Measurements from ENCODE around the gene MAST4.

The MAST4 gene

GRCh38 chr5:66595756-66596635, at the start of gene MAST4:
MAST4 (plus strand) TSS chr5:66596393; CDS start chr5:66596656, 263 bp downstream.
- DNase-seq (ENCODE audit: low read depth) = peak; percentile 88
- TF ChIP-seq CTCF (conservative IDR thresholded peaks at IDR 0.05; ENCODE audit: low read depth, low read length) = no peak
- H3K4me3 ChIP-seq (ENCODE audit: low read depth, low read length) = peak within 1 kb of the TSS; percentile 60

- TF ChIP-seq CTCF (conservative IDR thresholded peaks at IDR 0.05; ENCODE audit: low read depth, low read length) = no peak
- H3K4me3 ChIP-seq (ENCODE audit: low read depth, low read length) = no peak overlapping the region
- DNase-seq (ENCODE audit: low read depth) = no peak
Measured at GRCh38 chr5:66546541-66546940, 49.7 kb upstream of the MAST4 start.

GRCh38 chr5:66551338-66551737, 44.9 kb upstream of the MAST4 start:
- no peak overlapping the region for H3K4me3 ChIP-seq (ENCODE audit: low read depth, low read length)
- TF ChIP-seq CTCF (conservative IDR thresholded peaks at IDR 0.05; ENCODE audit: low read depth, low read length) = no peak
- DNase-seq (ENCODE audit: low read depth) = no peak

- DNase-seq (ENCODE audit: low read depth) = peak; percentile 1
- H3K4me3 ChIP-seq (ENCODE audit: low read depth, low read length) = no peak overlapping the region
- no peak for TF ChIP-seq CTCF (conservative IDR thresholded peaks at IDR 0.05; ENCODE audit: low read depth, low read length)
Measured at GRCh38 chr5:66551945-66552344, 44.2 kb upstream of the MAST4 start.

- TF ChIP-seq CTCF (conservative IDR thresholded peaks at IDR 0.05; ENCODE audit: low read depth, low read length) = no peak
- H3K4me3 ChIP-seq (ENCODE audit: low read depth, low read length) = no peak overlapping the region
- no peak for DNase-seq (ENCODE audit: low read depth)
Measured at GRCh38 chr5:66553368-66553912, 42.8 kb upstream of the MAST4 start.

- no peak overlapping the region for H3K4me3 ChIP-seq (ENCODE audit: low read depth, low read length)
- TF ChIP-seq CTCF (conservative IDR thresholded peaks at IDR 0.05; ENCODE audit: low read depth, low read length) = no peak
- peak; percentile 5 for DNase-seq (ENCODE audit: low read depth)
Measured at GRCh38 chr5:66553916-66554575, 42.1 kb upstream of the MAST4 start.

Data from choroid plexus epithelial cell (primary cell).